ENCODE measurements around the gene PRKCH.

Gene PRKCH

DNA sequence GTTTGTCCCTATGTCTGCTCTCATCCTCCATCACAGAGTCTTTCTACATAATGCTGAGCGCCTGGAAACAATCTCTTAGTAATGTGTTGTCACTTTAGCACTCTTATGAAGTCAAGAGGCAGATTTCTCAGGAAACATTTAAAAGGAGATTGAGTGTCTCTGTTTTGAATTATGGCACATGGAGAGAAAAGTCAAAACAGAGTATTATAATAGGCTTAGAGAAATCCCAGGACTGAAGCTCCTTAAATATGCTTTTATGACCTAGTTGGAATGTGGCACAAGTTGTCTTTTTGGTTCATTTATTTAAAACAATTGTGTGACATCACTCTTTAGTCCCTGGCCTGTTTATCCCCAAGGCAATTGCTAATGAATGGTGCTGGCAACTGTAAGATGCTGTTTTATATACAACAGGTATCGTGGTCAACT, 256.1 kb downstream of the PRKCH start:
- TF ChIP-seq MYC (IDR thresholded peaks at IDR 0.05; ENCODE audit: low read depth, low read length) (no peak), POLR2A (IDR thresholded peaks at IDR 0.05; ENCODE audit: extremely low read depth, insufficient read length) (no peak)
- TF ChIP-seq, protein P1, sequence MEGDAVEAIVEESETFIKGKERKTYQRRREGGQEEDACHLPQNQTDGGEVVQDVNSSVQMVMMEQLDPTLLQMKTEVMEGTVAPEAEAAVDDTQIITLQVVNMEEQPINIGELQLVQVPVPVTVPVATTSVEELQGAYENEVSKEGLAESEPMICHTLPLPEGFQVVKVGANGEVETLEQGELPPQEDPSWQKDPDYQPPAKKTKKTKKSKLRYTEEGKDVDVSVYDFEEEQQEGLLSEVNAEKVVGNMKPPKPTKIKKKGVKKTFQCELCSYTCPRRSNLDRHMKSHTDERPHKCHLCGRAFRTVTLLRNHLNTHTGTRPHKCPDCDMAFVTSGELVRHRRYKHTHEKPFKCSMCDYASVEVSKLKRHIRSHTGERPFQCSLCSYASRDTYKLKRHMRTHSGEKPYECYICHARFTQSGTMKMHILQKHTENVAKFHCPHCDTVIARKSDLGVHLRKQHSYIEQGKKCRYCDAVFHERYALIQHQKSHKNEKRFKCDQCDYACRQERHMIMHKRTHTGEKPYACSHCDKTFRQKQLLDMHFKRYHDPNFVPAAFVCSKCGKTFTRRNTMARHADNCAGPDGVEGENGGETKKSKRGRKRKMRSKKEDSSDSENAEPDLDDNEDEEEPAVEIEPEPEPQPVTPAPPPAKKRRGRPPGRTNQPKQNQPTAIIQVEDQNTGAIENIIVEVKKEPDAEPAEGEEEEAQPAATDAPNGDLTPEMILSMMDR (IDR thresholded peaks at IDR 0.05; ENCODE audit: low read depth, low read length) = no peak
- TF ChIP-seq, protein P2, sequence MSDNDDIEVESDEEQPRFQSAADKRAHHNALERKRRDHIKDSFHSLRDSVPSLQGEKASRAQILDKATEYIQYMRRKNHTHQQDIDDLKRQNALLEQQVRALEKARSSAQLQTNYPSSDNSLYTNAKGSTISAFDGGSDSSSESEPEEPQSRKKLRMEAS (IDR thresholded peaks at IDR 0.05; ENCODE audit: low read depth, low read length) = no peak
- DNase-seq (ENCODE audit: low read depth) = no peak
- no peak overlapping the region for H3K4me3 ChIP-seq (ENCODE audit: low read depth, low read length)

DNA sequence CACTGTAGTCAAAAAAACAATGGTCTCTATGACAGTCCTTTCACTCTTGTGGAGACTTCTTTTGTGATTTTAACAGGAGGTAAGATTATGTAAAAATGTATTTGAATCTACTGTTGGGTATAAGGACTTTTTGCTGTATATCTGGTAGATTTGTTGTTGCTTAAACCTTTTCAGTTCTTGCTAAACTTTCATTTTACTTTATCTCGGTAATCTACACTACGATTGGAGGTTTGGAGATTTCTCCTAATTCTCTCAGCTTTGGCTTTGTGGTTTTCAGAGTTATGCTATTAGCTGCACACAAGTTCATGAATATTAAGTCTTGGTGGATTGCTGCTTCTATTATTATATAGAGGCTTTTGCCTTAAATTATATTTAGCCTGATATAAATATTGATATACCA, 257.4 kb downstream of the PRKCH start:
- TF ChIP-seq, protein P1 (IDR thresholded peaks at IDR 0.05; ENCODE audit: low read depth, low read length) = no peak
- TF ChIP-seq MYC (IDR thresholded peaks at IDR 0.05; ENCODE audit: low read depth, low read length) = no peak
- TF ChIP-seq POLR2A (IDR thresholded peaks at IDR 0.05; ENCODE audit: extremely low read depth, insufficient read length) = no peak
- TF ChIP-seq, protein P2 (IDR thresholded peaks at IDR 0.05; ENCODE audit: low read depth, low read length) = no peak
- H3K4me3 ChIP-seq (ENCODE audit: low read depth, low read length) = no peak overlapping the region
- peak; percentile 29 for DNase-seq (ENCODE audit: low read depth)

DNA sequence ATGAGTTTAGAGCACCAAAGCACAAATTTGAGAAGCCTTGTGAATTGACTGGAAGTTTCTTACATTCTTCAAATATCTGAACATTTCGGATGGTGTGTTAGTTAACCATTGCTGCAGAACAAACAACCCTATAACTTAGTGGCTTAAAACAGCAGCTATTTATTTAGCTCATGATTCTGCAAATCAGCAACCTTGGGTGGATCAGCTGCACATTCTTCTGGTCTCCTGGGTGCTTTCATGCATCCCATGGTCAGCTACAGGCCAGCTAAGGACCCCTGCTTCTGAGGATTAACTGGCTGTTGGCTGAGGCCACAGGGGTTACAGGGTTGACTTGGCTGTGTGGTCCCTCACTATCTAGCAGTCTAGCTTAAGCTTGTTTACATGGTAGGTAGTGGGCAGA, 260.0 kb downstream of the PRKCH start:
- DNase-seq (ENCODE audit: low read depth) = no peak
- TF ChIP-seq MYC (IDR thresholded peaks at IDR 0.05; ENCODE audit: low read depth, low read length) = no peak
- TF ChIP-seq, protein P1 (IDR thresholded peaks at IDR 0.05; ENCODE audit: low read depth, low read length) = no peak
- TF ChIP-seq POLR2A (IDR thresholded peaks at IDR 0.05; ENCODE audit: extremely low read depth, insufficient read length) = no peak
- TF ChIP-seq, protein P2 (IDR thresholded peaks at IDR 0.05; ENCODE audit: low read depth, low read length) = no peak
- no peak overlapping the region for H3K4me3 ChIP-seq (ENCODE audit: low read depth, low read length)

DNA sequence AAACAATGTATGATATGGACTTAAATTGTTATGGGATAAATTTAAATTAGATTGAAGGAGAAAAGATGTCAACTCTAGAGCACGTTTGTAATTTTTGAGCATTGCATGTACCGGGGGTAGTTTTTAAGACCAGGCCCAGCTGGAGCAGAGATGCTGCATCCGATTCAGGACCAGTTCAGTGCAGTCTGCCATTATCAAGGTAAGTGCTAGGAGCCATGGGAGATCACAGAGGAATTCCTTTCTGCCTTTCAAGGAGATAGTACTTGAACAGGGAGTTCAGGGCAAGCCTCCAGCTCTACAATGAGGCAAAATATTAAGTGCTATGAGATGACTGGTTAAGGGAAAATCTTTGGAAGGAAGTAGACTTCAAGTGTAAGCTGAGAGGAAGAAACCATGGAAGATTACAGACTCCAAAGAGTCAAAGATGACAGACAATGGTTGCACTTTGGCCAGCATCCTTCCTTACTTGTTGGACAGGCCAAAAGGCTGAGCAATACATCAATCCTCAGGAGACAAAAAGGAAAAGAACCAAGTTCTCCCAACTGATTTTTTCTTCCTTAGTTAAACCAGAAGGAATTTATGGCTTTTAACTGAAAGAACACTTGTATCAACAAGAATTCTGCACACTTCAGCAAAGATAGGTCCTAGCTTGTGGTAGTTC, 260.7 kb downstream of the PRKCH start:
- TF ChIP-seq, protein P2 (IDR thresholded peaks at IDR 0.05; ENCODE audit: low read depth, low read length) = no peak
- TF ChIP-seq, protein P1 (IDR thresholded peaks at IDR 0.05; ENCODE audit: low read depth, low read length) = no peak
- TF ChIP-seq MYC (IDR thresholded peaks at IDR 0.05; ENCODE audit: low read depth, low read length) (no peak), POLR2A (IDR thresholded peaks at IDR 0.05; ENCODE audit: extremely low read depth, insufficient read length) (no peak)
- no peak overlapping the region for H3K4me3 ChIP-seq (ENCODE audit: low read depth, low read length)
- no peak for DNase-seq (ENCODE audit: low read depth)

DNA sequence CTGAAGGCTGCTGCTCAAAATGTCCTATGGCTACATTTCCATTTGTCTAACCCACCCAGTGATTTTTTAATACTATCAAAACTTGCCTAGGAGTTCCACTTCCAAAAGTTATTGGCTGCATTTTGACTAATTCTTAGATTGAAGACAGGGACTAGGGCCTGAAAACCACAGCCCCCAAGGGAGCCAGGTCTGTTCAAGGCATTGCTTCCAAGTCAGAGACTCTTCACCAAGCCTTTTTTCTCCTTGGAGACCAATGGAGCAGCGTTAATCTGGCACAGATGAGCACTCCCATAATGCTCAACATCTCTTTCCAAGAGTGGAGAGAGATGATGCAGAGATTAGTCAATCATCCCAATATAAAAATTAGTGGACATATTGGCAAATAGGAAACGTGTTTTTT, 261.4 kb downstream of the PRKCH start:
- H3K4me3 ChIP-seq (ENCODE audit: low read depth, low read length) = no peak overlapping the region
- TF ChIP-seq, protein P2 (IDR thresholded peaks at IDR 0.05; ENCODE audit: low read depth, low read length) = no peak
- TF ChIP-seq, protein P1 (IDR thresholded peaks at IDR 0.05; ENCODE audit: low read depth, low read length) = no peak
- TF ChIP-seq MYC (IDR thresholded peaks at IDR 0.05; ENCODE audit: low read depth, low read length) (no peak), POLR2A (IDR thresholded peaks at IDR 0.05; ENCODE audit: extremely low read depth, insufficient read length) (no peak)
- peak; percentile 60 for DNase-seq (ENCODE audit: low read depth)

Data from NB4 (cell line).